Right lobe of liver (tissue), 4 donors: Measurements from ENCODE around the gene DAPK2.

Experiments
- POLR2A ChIP-seq: fragments of 450-650 bp; IDR thresholded peaks from one replicate; pipeline ENCODE4 v1.6.1; 2017; ENCODE audit warnings: antibody characterized with exemption, mild to moderate bottlenecking
- TF ChIP-seq, protein P1 (sequence below), 4 donors: fragments of 200-600 bp in 3 of 4; fragments of 450-650 bp in 1 of 4; IDR thresholded peaks; one replicate each; pipeline versions ENCODE4 v1.5.1 to v1.8.0; 2016 to 2022; ENCODE audit warnings: antibody characterized with exemption in 4 of 4, mild to moderate bottlenecking in 2 of 4
- donor health status: DM: no; HTN: no; CAD: no.
- donor health status: DM: no; HTN: no; CAD: no.
- donor health status: DM: no; HTN: yes; CAD: no.

DNA sequence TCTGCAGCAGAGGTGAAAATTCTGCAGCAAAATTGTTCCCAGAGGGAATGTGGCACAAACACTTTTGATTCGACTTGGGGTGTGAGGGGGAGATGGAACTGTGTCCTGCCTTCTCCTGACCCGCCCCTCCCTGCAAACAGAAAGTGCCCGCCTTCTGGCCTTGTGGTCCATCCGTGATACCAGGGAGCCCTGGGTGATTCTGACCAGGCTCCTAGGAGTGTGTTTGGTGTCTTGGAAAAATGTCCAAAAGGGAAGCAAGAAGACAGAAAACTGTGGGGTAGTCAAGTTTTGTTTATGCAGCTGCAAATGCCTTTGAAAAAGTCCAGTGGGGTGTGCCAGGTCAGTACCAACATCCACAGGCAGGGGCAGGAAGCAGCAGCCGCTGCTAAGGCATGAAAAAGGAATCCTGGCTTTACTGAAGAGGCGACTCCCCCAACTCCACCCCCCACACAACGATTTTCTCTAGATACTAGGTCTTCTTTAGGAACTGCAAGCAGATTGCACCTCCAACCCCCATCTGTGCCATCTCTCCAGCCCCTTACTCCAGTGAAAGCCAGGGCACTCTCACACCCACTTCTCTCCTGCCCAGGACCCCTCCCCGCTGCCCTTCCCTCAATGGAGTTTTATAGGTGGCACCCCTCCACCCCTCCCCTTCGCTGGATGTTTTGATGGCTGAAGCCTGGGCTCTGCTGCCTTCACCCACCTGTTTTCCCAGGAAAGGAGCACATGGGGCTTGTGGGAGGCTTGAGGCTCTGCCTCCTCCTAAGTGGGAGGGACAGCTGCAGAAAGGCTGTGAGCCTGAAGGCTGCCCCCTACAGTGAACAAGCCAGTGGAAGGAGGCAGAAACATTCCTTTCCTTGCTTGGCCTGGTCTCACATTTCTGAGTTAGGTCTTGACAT is 130.2 kb downstream of the DAPK2 start:
- TF ChIP-seq, protein P1, sequence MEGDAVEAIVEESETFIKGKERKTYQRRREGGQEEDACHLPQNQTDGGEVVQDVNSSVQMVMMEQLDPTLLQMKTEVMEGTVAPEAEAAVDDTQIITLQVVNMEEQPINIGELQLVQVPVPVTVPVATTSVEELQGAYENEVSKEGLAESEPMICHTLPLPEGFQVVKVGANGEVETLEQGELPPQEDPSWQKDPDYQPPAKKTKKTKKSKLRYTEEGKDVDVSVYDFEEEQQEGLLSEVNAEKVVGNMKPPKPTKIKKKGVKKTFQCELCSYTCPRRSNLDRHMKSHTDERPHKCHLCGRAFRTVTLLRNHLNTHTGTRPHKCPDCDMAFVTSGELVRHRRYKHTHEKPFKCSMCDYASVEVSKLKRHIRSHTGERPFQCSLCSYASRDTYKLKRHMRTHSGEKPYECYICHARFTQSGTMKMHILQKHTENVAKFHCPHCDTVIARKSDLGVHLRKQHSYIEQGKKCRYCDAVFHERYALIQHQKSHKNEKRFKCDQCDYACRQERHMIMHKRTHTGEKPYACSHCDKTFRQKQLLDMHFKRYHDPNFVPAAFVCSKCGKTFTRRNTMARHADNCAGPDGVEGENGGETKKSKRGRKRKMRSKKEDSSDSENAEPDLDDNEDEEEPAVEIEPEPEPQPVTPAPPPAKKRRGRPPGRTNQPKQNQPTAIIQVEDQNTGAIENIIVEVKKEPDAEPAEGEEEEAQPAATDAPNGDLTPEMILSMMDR (IDR thresholded peaks at IDR 0.05), result no peak
- no peak for TF ChIP-seq POLR2A
